Lower leg skin (tissue), 4 donors: ENCODE measurements around the gene TAGLN2. TPM values are rescaled to one million over a fixed set of nuclear protein-coding genes. Genes with fewer than 3 reads are reported as not detected.

Experiments
- DNase-seq, 2 donors: peaks; one replicate each; pipeline ENCODE4 v3.0.0-alpha.2; 2019; ENCODE audit warnings: low spot score in 2 of 2
- H3K4me3 ChIP-seq: fragments of 200-600 bp; sonication (generic); 2 replicates; pipeline ENCODE4 v1.5.1; 2017; ENCODE audit warnings: mild to moderate bottlenecking, low read depth; ENCODE audit not compliant: poor library complexity, severe bottlenecking
- POLR2A ChIP-seq, 2 donors: fragments of 450-650 bp; IDR thresholded peaks; one replicate each; pipeline ENCODE4 v1.6.1; 2016 to 2017; ENCODE audit warnings: antibody characterized with exemption in 2 of 2, mild to moderate bottlenecking in 1 of 2, moderate library complexity in 1 of 2
- WGBS, 2 donors: methylation state at CpG; one replicate each; pipeline ENCODE4 v1.1.5; 2018; 5-methylcytosine and 5-hydroxymethylcytosine counted together
- intact Hi-C: fragments of 100-400 bp; cut with DNase I; formaldehyde crosslinking; loops from one replicate; pipeline ENCODE4 v1.15.0; 2023; ENCODE audit warnings: low total_unique reads
- total RNA-seq, 4 donors: library from RNA; depleted of rRNA; stranded (reverse); fragments of >200 nt; gene quantifications; one replicate each; pipeline ENCODE4 v1.1.0, GENCODE V29; 2016
- TF ChIP-seq, protein P1 (sequence below), 3 donors: fragments of 450-650 bp; IDR thresholded peaks; one replicate each; pipeline ENCODE4 v1.5.1; 2016; ENCODE audit warnings: antibody characterized with exemption in 3 of 3, mild to moderate bottlenecking in 3 of 3, moderate library complexity in 2 of 3

TAGLN2 gene
- total RNA-seq = 100 to 1,000 TPM; 244 to 413 (median 306) TPM

DNA sequence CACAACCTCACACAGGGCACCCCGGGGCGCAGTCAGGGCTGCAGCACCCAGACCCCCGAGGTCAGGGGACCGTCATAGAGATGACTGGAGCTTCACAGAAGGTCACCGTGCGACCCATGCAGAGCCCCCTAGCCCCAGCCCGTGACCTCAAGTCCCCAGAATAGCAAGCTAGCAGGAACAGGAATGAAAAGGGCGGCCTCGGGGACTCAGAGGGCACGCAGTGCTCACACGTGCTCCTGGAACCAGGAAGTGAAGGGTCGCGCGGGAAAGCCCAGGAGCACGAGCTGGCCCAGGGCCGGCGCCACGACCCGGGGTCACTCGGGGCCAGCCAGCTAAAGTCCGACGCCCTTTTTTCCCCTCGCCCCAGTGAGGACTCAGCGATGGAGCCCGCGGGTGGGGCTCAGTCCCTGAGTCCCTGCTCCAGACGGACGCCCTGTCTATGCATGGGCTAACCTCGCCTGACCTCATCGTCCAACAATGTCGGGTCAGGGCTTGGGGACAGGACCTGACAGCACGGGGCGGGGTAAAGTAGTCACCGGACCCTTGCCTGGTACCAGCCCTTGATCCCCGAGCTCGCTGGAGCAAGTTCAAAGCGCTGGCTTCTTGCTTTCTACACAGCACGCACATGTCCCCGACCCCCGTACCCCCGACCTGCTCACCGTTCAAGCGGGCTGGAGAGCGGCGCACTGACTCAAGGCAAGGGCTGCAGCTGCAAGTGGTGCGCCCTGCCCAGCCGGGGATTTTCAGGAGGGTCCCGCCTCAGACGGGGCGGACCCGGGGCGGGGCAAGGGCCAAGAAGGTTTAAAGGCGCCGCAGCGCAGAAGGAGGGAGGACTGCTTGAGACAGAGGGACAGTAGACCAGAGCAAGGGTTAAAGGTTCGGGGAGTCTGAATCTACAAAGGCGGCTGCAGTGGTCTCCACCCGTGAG is at the start of gene TAGLN2:
Gene TAGLN2 (minus strand): TSS at position 717 of the 928 bp plus-strand sequence. CDS start 4,998 bp downstream, outside the sequence.
- TF ChIP-seq, protein P1, sequence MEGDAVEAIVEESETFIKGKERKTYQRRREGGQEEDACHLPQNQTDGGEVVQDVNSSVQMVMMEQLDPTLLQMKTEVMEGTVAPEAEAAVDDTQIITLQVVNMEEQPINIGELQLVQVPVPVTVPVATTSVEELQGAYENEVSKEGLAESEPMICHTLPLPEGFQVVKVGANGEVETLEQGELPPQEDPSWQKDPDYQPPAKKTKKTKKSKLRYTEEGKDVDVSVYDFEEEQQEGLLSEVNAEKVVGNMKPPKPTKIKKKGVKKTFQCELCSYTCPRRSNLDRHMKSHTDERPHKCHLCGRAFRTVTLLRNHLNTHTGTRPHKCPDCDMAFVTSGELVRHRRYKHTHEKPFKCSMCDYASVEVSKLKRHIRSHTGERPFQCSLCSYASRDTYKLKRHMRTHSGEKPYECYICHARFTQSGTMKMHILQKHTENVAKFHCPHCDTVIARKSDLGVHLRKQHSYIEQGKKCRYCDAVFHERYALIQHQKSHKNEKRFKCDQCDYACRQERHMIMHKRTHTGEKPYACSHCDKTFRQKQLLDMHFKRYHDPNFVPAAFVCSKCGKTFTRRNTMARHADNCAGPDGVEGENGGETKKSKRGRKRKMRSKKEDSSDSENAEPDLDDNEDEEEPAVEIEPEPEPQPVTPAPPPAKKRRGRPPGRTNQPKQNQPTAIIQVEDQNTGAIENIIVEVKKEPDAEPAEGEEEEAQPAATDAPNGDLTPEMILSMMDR (IDR thresholded peaks at IDR 0.05) = no peak
- peak in 1 of 2 donors; percentile 51 for TF ChIP-seq POLR2A (IDR thresholded peaks at IDR 0.05)
- intact Hi-C loops = no loop called here
- 0% methylated on average over 41 to 51 of the region's 58 CpGs for WGBS, 2 donors
- peak within 1 kb of the TSS; percentile 78 for H3K4me3 ChIP-seq
- peak; percentile 90 to 98 for DNase-seq

DNA sequence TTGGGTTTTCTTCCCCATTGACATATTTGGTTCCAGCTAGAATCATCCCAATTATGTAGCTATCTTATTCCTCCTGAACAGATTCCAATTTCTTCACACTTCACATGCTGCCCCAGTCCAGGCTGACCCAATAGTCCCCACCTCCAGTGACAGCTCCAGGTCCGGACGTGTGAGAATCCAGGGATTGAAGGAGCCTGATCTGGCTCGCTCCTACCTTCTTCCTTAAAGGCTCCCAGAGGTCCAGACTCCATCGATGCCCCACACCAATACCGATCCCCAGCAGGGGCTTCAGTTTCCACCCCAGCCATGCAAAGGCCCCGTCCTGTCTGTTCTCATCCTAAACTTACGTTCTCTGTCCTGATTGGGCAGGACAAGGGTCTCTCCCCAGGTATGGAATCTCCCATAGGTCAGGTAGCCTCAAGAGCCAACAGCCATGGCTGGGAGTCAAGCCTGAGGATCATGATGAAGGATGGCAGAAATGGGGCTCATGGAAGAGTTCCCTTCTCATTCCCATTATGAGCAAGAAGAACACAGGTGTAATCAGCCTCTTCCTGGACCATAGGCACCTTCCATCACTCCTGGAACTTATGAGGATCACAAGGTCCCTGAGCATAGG is 49.2 kb upstream of the TAGLN2 start:
- intact Hi-C loops = no loop called here
- WGBS, 2 donors = 88 to 94% methylated on average over 7 of the region's 7 CpGs
- peak; percentile 4 to 70 for DNase-seq
- no peak for TF ChIP-seq POLR2A (IDR thresholded peaks at IDR 0.05)
- TF ChIP-seq, protein P1 (IDR thresholded peaks at IDR 0.05) = no peak
- no peak overlapping the region for H3K4me3 ChIP-seq

DNA sequence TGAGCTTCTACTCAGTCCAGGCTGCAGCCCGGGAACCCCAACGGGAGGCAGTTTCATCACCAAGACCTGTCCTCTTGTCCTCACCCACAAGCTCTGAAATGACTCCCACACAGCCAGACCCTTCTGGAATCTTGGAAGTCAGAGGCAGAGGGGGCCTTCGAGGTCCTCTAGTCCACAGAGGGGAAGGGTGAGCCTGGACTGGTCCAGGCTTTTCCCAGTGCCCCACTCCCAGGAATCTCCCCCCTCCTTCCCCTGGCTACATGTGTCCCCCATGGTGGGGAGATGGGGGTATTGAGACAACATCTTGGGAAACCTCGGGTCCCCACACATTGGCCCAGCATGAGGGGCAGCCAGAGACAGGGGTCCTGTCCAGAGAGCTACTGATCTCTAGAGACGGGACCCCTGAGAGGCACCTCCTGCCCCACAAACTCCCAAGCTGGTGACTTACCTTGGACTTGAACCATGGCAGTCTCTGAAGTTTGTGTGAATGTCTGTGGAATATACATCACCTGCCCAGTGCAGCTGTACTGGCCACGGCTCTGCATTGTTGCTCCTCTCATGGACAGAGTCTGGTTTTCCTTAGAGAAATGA is 48.1 kb upstream of the TAGLN2 start:
- intact Hi-C loops = no loop called here
- H3K4me3 ChIP-seq = no peak overlapping the region
- TF ChIP-seq, protein P1 (IDR thresholded peaks at IDR 0.05) = no peak
- TF ChIP-seq POLR2A (IDR thresholded peaks at IDR 0.05) = no peak
- 86 to 95% methylated on average over 6 of the region's 6 CpGs for WGBS, 2 donors
- DNase-seq = peak; percentile 9 to 75

DNA sequence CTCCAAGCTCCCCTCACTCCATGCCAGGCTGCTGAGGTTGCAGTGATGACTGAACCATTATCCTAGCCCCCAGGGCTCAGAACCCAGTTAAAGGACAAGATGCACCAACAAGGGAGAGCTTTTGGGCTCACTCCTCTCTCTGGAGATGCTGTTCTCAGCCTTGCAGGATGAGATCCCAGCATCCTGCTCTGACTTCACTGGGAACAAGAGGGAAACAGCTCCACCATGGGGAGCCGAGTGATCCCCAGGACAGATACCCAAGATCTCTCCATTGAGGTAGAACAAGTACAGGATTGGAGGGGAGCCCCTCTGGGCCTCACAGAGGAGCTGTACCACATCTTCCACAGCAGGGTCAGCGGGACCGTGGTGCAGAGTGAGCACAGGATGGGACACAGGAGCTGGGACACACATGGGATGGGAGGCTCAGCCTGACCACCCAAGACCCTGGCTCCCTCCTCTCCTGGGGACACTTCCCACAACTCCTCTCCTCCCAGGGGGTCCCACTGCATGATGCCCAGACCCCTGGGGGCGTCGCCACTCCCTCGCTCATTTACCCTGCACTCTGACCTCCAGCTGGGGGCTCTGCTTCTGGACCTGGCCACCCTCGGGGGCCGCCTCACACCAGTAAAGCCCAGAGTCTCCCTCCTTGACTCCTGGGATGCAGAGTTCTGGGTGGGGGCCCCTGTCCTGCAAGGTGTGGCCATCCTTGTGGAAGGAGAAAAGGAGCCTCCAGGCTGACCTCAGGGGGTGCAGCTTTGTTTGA is 47.3 kb upstream of the TAGLN2 start:
- no peak overlapping the region for H3K4me3 ChIP-seq
- intact Hi-C loops = no loop called here
- 85 to 96% methylated on average over 8 of the region's 8 CpGs for WGBS, 2 donors
- TF ChIP-seq, protein P1 (IDR thresholded peaks at IDR 0.05) = no peak
- TF ChIP-seq POLR2A (IDR thresholded peaks at IDR 0.05) = no peak
- peak in 1 of 2 donors; percentile 80 for DNase-seq

DNA sequence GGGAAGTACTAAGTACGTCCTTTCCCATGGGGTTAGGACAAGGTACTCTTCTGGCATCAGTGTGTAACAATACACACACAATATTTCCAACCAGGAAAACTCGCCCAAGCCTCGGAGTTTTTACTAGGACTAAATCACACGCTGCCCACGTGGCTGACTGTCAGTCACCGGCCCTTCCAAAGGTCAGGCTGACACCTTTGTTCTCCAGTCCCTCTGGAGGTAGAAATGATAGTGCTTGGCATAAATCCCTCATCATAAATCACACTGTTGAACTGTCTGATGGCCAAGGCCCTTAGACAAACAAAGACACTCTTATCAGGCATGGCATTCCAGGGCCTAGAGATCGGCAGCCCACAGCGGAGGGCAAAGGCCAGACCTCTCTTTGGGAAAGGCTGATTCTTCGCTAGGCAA is 45.6 kb upstream of the TAGLN2 start:
- intact Hi-C loops = no loop called here
- peak in 1 of 2 donors; percentile 50 for DNase-seq
- TF ChIP-seq, protein P1 (IDR thresholded peaks at IDR 0.05) = no peak
- no peak for TF ChIP-seq POLR2A (IDR thresholded peaks at IDR 0.05)
- WGBS, 2 donors = 71 to 73% methylated on average over 9 of the region's 9 CpGs
- H3K4me3 ChIP-seq = no peak overlapping the region
